Measurements from ENCODE around the gene GTPBP6. TPM values are rescaled to one million over a fixed set of nuclear protein-coding genes. Genes with fewer than 3 reads are reported as not detected.

The GTPBP6 gene, protein sequence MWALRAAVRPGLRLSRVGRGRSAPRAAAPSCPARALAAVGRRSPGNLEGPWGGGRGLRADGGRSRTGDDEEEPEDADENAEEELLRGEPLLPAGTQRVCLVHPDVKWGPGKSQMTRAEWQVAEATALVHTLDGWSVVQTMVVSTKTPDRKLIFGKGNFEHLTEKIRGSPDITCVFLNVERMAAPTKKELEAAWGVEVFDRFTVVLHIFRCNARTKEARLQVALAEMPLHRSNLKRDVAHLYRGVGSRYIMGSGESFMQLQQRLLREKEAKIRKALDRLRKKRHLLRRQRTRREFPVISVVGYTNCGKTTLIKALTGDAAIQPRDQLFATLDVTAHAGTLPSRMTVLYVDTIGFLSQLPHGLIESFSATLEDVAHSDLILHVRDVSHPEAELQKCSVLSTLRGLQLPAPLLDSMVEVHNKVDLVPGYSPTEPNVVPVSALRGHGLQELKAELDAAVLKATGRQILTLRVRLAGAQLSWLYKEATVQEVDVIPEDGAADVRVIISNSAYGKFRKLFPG
- total RNA-seq = 49.5 and 55.0 TPM in 2 replicates

DNA sequence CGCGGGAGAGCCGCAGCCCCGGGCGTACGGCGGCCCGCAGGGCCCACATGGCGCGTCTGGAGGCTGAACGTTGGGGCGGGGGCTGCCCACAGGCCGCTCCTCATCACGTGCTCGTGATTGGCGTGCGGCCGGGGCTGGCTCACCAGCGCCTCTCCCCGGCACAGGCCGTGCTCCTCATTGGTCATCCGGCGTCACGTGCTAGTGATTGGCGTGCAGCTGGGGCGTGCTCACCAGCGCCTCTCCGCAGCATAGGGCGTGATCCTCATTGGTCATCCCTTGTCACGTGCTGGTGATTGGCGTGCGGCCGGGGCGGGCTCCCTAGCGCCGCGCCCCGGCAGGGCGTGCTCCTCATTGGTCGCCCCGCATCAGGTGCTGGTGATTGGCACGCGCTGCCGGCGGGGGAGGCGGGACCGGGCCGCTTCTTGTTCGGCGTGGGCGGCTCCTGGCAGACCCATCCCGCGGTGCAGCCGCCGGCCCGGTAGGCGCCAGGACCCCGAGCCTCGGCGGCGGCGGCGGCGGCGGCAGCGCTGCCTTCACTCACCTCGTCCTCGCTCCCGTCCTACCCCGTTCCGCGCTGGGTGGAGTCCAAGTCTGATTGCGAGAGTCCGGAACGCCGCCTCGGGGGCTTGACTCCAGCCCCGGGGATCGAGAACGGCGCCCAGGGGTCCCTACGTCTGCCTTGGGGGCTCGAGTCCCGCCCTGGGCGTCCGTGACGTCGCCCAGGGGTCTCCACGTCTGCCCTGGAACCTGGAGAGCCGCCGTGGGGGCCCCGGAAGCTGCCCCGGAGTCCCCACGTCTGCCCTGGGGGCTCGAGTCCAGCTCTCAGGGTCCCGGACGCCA is at the start of gene GTPBP6:
Gene GTPBP6, minus strand, starts transcription at position 58 of the 840 bp plus-strand sequence. Its CDS starts 9 bp downstream, at position 49.
- H3K27me3 ChIP-seq (ENCODE audit: control insufficient read depth, insufficient read depth, low read length) = no peaks in the 10 kb centered on the region
- TF ChIP-seq, protein P1, sequence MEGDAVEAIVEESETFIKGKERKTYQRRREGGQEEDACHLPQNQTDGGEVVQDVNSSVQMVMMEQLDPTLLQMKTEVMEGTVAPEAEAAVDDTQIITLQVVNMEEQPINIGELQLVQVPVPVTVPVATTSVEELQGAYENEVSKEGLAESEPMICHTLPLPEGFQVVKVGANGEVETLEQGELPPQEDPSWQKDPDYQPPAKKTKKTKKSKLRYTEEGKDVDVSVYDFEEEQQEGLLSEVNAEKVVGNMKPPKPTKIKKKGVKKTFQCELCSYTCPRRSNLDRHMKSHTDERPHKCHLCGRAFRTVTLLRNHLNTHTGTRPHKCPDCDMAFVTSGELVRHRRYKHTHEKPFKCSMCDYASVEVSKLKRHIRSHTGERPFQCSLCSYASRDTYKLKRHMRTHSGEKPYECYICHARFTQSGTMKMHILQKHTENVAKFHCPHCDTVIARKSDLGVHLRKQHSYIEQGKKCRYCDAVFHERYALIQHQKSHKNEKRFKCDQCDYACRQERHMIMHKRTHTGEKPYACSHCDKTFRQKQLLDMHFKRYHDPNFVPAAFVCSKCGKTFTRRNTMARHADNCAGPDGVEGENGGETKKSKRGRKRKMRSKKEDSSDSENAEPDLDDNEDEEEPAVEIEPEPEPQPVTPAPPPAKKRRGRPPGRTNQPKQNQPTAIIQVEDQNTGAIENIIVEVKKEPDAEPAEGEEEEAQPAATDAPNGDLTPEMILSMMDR (IDR thresholded peaks at IDR 0.05; ENCODE audit: insufficient read depth, low read length, poor library complexity, severe bottlenecking) = peak; percentile 21

DNA sequence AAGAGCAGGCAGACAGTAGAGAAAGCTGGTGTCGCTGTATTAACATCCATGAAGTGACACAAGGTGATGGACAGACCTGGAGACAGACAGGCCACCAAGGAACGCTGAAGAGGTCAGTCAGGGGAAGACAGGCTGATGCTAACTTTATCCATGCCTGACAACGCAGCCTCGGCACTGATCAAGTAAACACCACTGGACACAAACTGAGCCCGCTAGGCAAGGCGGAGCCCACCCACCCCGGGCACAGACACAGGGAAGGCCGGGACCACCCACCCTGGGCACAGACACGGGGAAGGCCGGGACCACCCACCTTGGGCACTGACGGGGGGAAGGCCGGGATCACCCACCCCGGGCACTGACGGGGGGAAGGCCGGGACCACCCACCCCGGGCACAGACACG is 49.3 kb upstream of the GTPBP6 start:
- Histone ChIP-seq H3K36me3 (ENCODE audit: control insufficient read depth, insufficient read depth, low read length) (no peaks in the 10 kb centered on the region), H3K4me3 (ENCODE audit: low read depth, low read length) (no peak overlapping the region), H3K27me3 (ENCODE audit: control insufficient read depth, insufficient read depth, low read length) (peaks cover 23% of the 10 kb centered on the region)
- no peak for DNase-seq (ENCODE audit: low read depth)
- TF ChIP-seq, protein P1 (IDR thresholded peaks at IDR 0.05; ENCODE audit: insufficient read depth, low read length, poor library complexity, severe bottlenecking) = no peak

More for the DNA sequence above, at the start of gene GTPBP6:
- Histone ChIP-seq H3K4me3 (ENCODE audit: low read depth, low read length) (peak within 1 kb of the TSS; percentile 95), H3K36me3 (ENCODE audit: control insufficient read depth, insufficient read depth, low read length) (no peaks in the 10 kb centered on the region)
- peak; percentile 95 for DNase-seq (ENCODE audit: low read depth)

DNA sequence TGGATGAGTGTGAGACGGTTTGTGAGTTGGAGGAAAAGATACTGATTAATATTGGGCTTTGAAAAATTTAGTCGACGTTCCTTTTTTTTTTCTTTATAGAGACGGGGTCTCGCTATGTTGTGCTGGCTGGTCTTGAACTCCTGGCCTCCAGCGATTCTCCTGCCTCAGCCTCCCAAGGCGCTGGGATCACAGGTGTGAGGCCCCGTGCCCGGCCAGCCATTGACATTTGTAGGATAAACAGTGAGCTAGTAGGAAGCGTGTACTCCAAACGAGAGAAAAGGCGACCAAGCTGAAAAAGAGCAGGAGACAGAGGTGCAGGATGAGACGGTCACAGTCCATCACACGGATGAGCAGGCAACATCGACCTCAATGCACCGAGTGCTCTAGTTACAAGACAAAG is 48.8 kb upstream of the GTPBP6 start:
- Histone ChIP-seq H3K36me3 (ENCODE audit: control insufficient read depth, insufficient read depth, low read length) (no peaks in the 10 kb centered on the region), H3K4me3 (ENCODE audit: low read depth, low read length) (no peak overlapping the region), H3K27me3 (ENCODE audit: control insufficient read depth, insufficient read depth, low read length) (peaks cover 18% of the 10 kb centered on the region)
- DNase-seq (ENCODE audit: low read depth) = no peak
- TF ChIP-seq, protein P1 (IDR thresholded peaks at IDR 0.05; ENCODE audit: insufficient read depth, low read length, poor library complexity, severe bottlenecking) = no peak

GRCh38 chrX:363621-364375 is 45.2 kb upstream of the GTPBP6 start:
- no peak overlapping the region for H3K4me3 ChIP-seq (ENCODE audit: low read depth, low read length)
- DNase-seq (ENCODE audit: low read depth) = no peak
- H3K27me3 ChIP-seq (ENCODE audit: control insufficient read depth, insufficient read depth, low read length) = no peaks in the 10 kb centered on the region
- TF ChIP-seq, protein P1 (IDR thresholded peaks at IDR 0.05; ENCODE audit: insufficient read depth, low read length, poor library complexity, severe bottlenecking) = no peak
- H3K36me3 ChIP-seq (ENCODE audit: control insufficient read depth, insufficient read depth, low read length) = no peaks in the 10 kb centered on the region

DNA sequence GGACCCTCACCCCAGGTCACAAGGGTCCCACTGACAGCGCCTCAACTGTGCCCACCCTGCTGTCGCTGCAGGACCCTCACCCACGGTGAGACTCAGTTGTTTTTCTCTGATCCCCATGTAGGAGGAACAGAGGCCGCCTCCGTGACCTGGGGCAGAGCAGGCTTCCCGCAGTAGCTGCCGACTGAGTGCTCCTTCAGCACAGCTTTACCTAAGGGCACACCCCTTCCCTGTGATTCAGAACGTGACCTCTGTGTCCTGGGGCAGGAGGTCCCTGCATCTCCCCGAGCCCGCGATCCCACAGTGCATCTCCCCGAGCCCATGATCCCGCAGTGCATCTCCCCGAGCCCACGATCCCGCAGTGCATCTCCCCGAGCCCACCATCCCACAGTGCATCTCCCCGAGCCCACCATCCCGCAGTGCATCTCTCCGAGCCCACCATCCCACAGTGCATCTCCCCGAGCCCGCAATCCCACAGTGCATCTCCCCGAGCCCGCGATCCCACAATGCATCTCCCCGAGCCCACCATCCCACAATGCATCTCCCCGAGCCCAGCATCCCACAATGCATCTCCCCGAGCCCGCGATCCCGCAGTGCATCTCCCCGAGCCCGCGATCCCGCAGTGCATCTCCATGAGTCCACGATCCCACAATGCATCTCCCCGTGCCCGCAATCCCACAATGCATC is 44.5 kb upstream of the GTPBP6 start:
- no peaks in the 10 kb centered on the region for H3K27me3 ChIP-seq (ENCODE audit: control insufficient read depth, insufficient read depth, low read length)
- no peak for DNase-seq (ENCODE audit: low read depth)
- H3K36me3 ChIP-seq (ENCODE audit: control insufficient read depth, insufficient read depth, low read length) = no peaks in the 10 kb centered on the region
- H3K4me3 ChIP-seq (ENCODE audit: low read depth, low read length) = no peak overlapping the region
- TF ChIP-seq, protein P1 (IDR thresholded peaks at IDR 0.05; ENCODE audit: insufficient read depth, low read length, poor library complexity, severe bottlenecking) = no peak
